Measurements from ENCODE around the gene TMEM238.

The TMEM238 gene, protein sequence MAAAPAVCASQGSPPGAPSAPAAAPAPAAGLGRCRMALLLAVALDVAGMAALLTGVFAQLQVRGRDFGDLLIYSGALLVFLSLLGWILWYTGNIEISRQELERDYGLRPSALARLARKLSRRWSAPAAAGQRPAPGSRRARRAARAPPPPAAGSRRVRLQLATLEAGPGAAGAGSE

GRCh38 chr19:55384131-55384919 is at the start of gene TMEM238:
TMEM238 (minus strand) TSS chr19:55384292; CDS start chr19:55384259, 33 bp downstream.
- H3K27ac ChIP-seq, result peak within 1 kb of the TSS; percentile 96
- no peak; the same call in 1 of the 2 replicates for TF ChIP-seq CTCF (conservative IDR thresholded peaks at IDR 0.05)

- no peak for TF ChIP-seq CTCF (conservative IDR thresholded peaks at IDR 0.05)
Observed at GRCh38 chr19:55433292-55433691, 49.2 kb upstream of the TMEM238 start.

GRCh38 chr19:55432241-55432959 is 48.3 kb upstream of the TMEM238 start:
- H3K27ac ChIP-seq, result no peak overlapping the region
- TF ChIP-seq CTCF (conservative IDR thresholded peaks at IDR 0.05), result no peak

More at GRCh38 chr19:55433292-55433691, 49.2 kb upstream of the TMEM238 start:
- no peak overlapping the region for H3K27ac ChIP-seq

- no peak overlapping the region for H3K27ac ChIP-seq
Observed at GRCh38 chr19:55431183-55431582, 47.1 kb upstream of the TMEM238 start.

GRCh38 chr19:55426042-55426441 is 42.0 kb upstream of the TMEM238 start:
- TF ChIP-seq CTCF (conservative IDR thresholded peaks at IDR 0.05), result no peak
- H3K27ac ChIP-seq, result no peak overlapping the region

More at GRCh38 chr19:55431183-55431582, 47.1 kb upstream of the TMEM238 start:
- TF ChIP-seq CTCF (conservative IDR thresholded peaks at IDR 0.05), result no peak

- H3K27ac ChIP-seq, result no peak overlapping the region
- TF ChIP-seq CTCF (conservative IDR thresholded peaks at IDR 0.05), result no peak
Observed at GRCh38 chr19:55424518-55424917, 40.4 kb upstream of the TMEM238 start.
